ENCODE data around the gene HBG2.

GRCh38 chr11:5250543-5251204 lies 3.9 kb downstream of the HBG2 start:
- TF ChIP-seq SIX5 (IDR thresholded peaks at IDR 0.05; ENCODE audit: borderline replicate concordance in 1 of 2, insufficient read depth in 1 of 2, low read depth in 1 of 2, low read length in 2 of 2) (no peak), ZNF274 (IDR thresholded peaks at IDR 0.05; ENCODE audit: borderline replicate concordance, low read depth, low read length) (no peak), SP1 (CRISPR knock-in tag; IDR thresholded peaks at IDR 0.05) (no peak), ZBTB26 (CRISPR knock-in tag; IDR thresholded peaks at IDR 0.05) (no peak), SRSF1 (IDR thresholded peaks at IDR 0.05; ENCODE audit: low read depth, low read length) (no peak), FOXP1 (CRISPR knock-in tag; IDR thresholded peaks at IDR 0.05) (no peak), KDM5B (IDR thresholded peaks at IDR 0.05; ENCODE audit: insufficient replicate concordance, low read depth, low read length) (no peak), USF1 (CRISPR knock-in tag; IDR thresholded peaks at IDR 0.05) (no peak)
